ENCODE results near the gene BARHL1. TPM values are rescaled to one million over a fixed set of nuclear protein-coding genes. Genes with fewer than 3 reads are reported as not detected.
A peak's percentile ranks its signal among the peaks of the same experiment; 100 is the strongest.

The BARHL1 gene
- total RNA-seq, 4 donors from 2014 or later: not detected

- intact Hi-C loops (cut with DNase I; ENCODE audit: low total_unique reads): no loop called here
- Histone ChIP-seq H3K27ac (no peak overlapping the region), H3K4me1 (no peaks in the 10 kb centered on the region), H3K4me3 (no peak overlapping the region), H3K9me3 (no peaks in the 10 kb centered on the region), H3K27me3 (peaks cover 49% of the 10 kb centered on the region), H3K36me3 (no peaks in the 10 kb centered on the region)
- DNase-seq: no peak
- in situ Hi-C loops (cut with MboI; ENCODE audit: low pct_ligation_motif_present in 1 of 4, low pct_unique_long_range_greater_than_20kb in 1 of 4, low sequenced_read_pairs in 3 of 4): loop anchor here in 1 of 4 donors (10.0 kb wide), 1 partner anchor 57 kb away; no protein-coding TSS in a partner anchor
- 78 to 83% methylated on average over 4 to 15 of the region's 15 CpGs for WGBS, 2 donors (ENCODE audit: low coverage in 1 of 2)
- TF ChIP-seq EP300 (IDR thresholded peaks at IDR 0.05; ENCODE audit: low read depth) (no peak), CTCF (IDR thresholded peaks at IDR 0.05) (no peak), POLR2AphosphoS5 (IDR thresholded peaks at IDR 0.05) (no peak)
Observed at GRCh38 chr9:132571806-132572600, 10.4 kb upstream of the BARHL1 start.

- intact Hi-C loops (cut with DNase I; ENCODE audit: low total_unique reads): no loop called here
- Histone ChIP-seq H3K36me3 (no peaks in the 10 kb centered on the region), H3K9me3 (no peaks in the 10 kb centered on the region), H3K4me3 (no peak overlapping the region), H3K27me3 (peaks cover 58% of the 10 kb centered on the region), H3K4me1 (no peaks in the 10 kb centered on the region), H3K27ac (no peak overlapping the region)
- WGBS, 2 donors (ENCODE audit: low coverage in 1 of 2): 45 to 54% methylated on average over 4 to 8 of the region's 8 CpGs
- DNase-seq: no peak
- in situ Hi-C loops (cut with MboI; ENCODE audit: low pct_ligation_motif_present in 1 of 4, low pct_unique_long_range_greater_than_20kb in 1 of 4, low sequenced_read_pairs in 3 of 4): loop anchor here in 1 of 4 donors (10.0 kb wide), 1 partner anchor 58 kb away; no protein-coding TSS in a partner anchor
- TF ChIP-seq CTCF (IDR thresholded peaks at IDR 0.05): no peak
- TF ChIP-seq POLR2A (IDR thresholded peaks at IDR 0.05): no peak
- TF ChIP-seq EP300 (IDR thresholded peaks at IDR 0.05; ENCODE audit: low read depth): no peak
- TF ChIP-seq POLR2AphosphoS5 (IDR thresholded peaks at IDR 0.05): no peak
Observed at GRCh38 chr9:132572921-132573320, 9.5 kb upstream of the BARHL1 start.

- TF ChIP-seq POLR2AphosphoS5 (IDR thresholded peaks at IDR 0.05) (no peak), CTCF (IDR thresholded peaks at IDR 0.05) (peak; percentile 65 to 79 (median 74))
- Histone ChIP-seq H3K27ac (no peak overlapping the region), H3K4me1 (no peaks in the 10 kb centered on the region), H3K4me3 (no peak overlapping the region), H3K27me3 (peaks cover 80% of the 10 kb centered on the region), H3K9me3 (no peaks in the 10 kb centered on the region), H3K36me3 (no peaks in the 10 kb centered on the region)
- 0 to 14% methylated on average over 8 to 16 of the region's 16 CpGs for WGBS, 2 donors (ENCODE audit: low coverage in 1 of 2)
- intact Hi-C loops (cut with DNase I; ENCODE audit: low total_unique reads): loop anchor here (2.0 kb wide), 1 partner anchor 68 kb away; no protein-coding TSS in a partner anchor
- DNase-seq: peak; percentile 73
- in situ Hi-C loops (cut with MboI; ENCODE audit: low pct_ligation_motif_present in 1 of 4, low pct_unique_long_range_greater_than_20kb in 1 of 4, low sequenced_read_pairs in 3 of 4): loop anchor here in 2 of 4 donors (5.0 to 10.0 kb wide), 2 partner anchors 60 to 68 kb away; no protein-coding TSS in a partner anchor
Observed at GRCh38 chr9:132575005-132575609, 7.3 kb upstream of the BARHL1 start.

- TF ChIP-seq POLR2A (IDR thresholded peaks at IDR 0.05) (no peak), CTCF (IDR thresholded peaks at IDR 0.05) (no peak), EP300 (IDR thresholded peaks at IDR 0.05; ENCODE audit: low read depth) (no peak), POLR2AphosphoS5 (IDR thresholded peaks at IDR 0.05) (no peak)
- no peak for DNase-seq
- H3K9me3 ChIP-seq: no peaks in the 10 kb centered on the region
- in situ Hi-C loops (cut with MboI; ENCODE audit: low pct_ligation_motif_present in 1 of 4, low pct_unique_long_range_greater_than_20kb in 1 of 4, low sequenced_read_pairs in 3 of 4) (loop anchor here in 2 of 4 donors (5.0 to 10.0 kb wide), 2 partner anchors 61 to 69 kb away; no protein-coding TSS in a partner anchor), intact Hi-C loops (cut with DNase I; ENCODE audit: low total_unique reads) (loop anchor here (2.0 kb wide), 1 partner anchor 69 kb away; no protein-coding TSS in a partner anchor)
- no peaks in the 10 kb centered on the region for H3K36me3 ChIP-seq
- H3K27ac ChIP-seq: no peak overlapping the region
- no peaks in the 10 kb centered on the region for H3K4me1 ChIP-seq
- 81 to 100% methylated on average over 2 to 5 of the region's 5 CpGs for WGBS, 2 donors (ENCODE audit: low coverage in 1 of 2)
- no peak overlapping the region for H3K4me3 ChIP-seq
- peaks cover 87% of the 10 kb centered on the region for H3K27me3 ChIP-seq
Observed at GRCh38 chr9:132575811-132576210, 6.6 kb upstream of the BARHL1 start.

Data from transverse colon (tissue), 4 donors.